M059J (cell line): ENCODE data around the gene FANCC. TPM values are rescaled to one million over a fixed set of nuclear protein-coding genes. Genes with fewer than 3 reads are reported as not detected.

ENCODE experiments used
- total RNA-seq: library from RNA; depleted of rRNA; stranded (reverse); fragments of >200 nt; shearing (Covaris generic); gene quantifications from 2 replicates; pipeline ENCODE4 v1.2.3, GENCODE V29; 2014; rRNA removed

FANCC gene
- total RNA-seq, 1 experiment from 2014 or later = 16.5 TPM

Other genes with a start within 250 kb of the FANCC start
- 3.3 and 9.4 TPM in 2 replicates for gene PTCH1, start 199.3 kb upstream of the FANCC start, total RNA-seq